GM18519 (cell line): Measurements from ENCODE around the gene IDH2.
"Not testable (repeated sequence)": the region's sequence is repeated elsewhere in the genome, so short reads cannot be mapped to it uniquely, and the experiment has no call there.

Source experiments
- ATAC-seq: cut with Tn5 transposase; IDR thresholded peaks from one replicate; pipeline ENCODE4 v1.9.1; 2021; ENCODE audit warnings: mild to moderate bottlenecking, moderate library complexity; ENCODE audit not compliant: unreplicated experiment, low FRiP score

Gene IDH2

GRCh38 chr15:90119367-90119766, 17.1 kb upstream of the IDH2 start:
- no peak for ATAC-seq

GRCh38 chr15:90115783-90116182, 13.5 kb upstream of the IDH2 start:
- ATAC-seq, result no peak

DNA sequence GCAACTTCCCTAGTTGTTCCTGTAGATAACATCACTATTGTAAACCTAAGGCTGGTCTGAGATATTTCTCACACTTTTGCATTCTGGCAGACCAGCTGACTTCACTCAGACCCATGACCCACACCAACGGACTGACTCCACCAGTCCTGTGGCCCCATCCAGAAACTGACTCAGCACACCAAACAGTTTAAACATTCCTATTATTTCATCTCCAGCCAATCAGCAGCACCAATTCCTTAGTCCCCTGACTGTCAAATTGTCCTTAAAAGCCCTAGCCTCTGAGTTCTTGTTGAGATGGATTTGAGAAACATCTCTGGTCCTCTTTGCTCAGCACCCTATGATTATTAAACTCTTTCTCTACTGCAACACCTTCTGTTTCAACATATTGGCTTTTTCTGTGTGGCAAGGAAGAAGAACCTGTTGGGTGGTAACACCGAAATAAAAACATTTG, 12.2 kb upstream of the IDH2 start:
- ATAC-seq, result no peak

DNA sequence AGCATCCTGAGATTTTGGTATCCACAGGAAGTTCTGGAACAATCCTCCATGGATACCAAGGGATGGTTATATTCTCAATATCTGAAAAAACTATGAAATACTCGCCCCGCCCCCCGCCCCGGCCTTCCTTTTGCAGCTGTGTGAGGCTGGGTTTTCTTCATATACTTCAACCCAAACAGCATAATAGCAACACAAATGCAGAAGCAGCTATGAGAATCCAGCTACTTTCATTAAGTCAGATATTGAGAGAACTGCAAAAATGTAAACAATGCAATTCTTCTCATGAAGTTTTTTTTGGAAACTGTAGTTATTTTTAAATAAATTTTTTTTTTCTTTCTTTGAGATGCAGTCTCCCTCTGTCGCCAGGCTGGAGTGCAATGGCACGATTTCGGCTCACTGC, 10.9 kb upstream of the IDH2 start:
- ATAC-seq, result no peak

GRCh38 chr15:90109163-90109751, 7.0 kb upstream of the IDH2 start:
- not testable (repeated sequence) for ATAC-seq

DNA sequence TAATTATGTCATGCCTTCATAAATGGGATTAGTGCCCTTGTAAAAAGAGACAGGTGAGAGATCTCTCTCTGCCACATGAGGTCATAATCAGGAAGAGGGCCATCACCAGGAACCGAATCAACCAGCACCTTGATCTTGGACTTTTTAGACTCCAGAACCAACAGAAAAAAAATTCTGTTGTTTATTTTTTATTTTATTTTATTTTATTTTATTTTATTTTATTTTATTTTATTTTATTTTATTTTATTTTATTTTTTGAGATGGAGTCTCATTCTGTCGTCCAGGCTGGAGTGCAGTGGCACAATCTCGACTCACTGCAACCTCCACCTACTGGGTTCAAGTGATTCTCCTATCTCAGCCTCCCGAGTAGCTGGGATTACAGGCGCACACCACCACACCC, 5.8 kb upstream of the IDH2 start:
- ATAC-seq, result not testable (repeated sequence)

DNA sequence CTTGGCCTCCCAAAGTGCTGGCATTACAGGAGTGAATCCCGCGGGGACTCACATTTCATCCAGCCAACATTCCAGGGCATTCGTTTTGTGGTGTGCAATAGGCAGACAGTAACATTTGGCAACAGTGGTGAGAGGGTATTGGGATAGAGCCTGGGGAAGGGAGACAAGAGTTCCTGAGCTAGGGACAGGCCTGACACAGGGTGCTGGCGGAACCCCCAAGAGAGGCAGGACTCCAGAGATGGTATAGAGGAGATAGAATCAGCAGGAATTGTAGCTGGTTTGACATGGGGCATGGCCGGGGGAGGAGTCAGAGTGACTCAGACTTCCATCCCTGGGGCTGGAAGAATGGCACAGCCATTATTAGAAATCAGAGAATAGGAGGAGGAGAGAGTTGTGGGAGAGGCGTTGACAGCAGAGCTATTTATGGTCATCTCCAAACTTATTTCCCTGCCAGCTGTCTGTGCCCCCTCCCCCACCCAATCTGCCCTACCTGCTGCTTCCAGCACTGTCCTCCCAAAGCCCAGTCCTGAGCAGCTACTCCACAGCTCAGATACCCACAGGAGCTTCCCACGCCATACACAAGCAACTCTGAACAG, 4.4 kb upstream of the IDH2 start:
- ATAC-seq, result no peak

GRCh38 chr15:90105521-90105920, 3.3 kb upstream of the IDH2 start:
- ATAC-seq, result no peak

- no peak for ATAC-seq
Measured at GRCh38 chr15:90104551-90104950, 2.3 kb upstream of the IDH2 start.

GRCh38 chr15:90103701-90104329, 1.5 kb upstream of the IDH2 start:
- no peak for ATAC-seq

GRCh38 chr15:90101130-90101968, 919 bp downstream of the IDH2 start:
- no peak for ATAC-seq

DNA sequence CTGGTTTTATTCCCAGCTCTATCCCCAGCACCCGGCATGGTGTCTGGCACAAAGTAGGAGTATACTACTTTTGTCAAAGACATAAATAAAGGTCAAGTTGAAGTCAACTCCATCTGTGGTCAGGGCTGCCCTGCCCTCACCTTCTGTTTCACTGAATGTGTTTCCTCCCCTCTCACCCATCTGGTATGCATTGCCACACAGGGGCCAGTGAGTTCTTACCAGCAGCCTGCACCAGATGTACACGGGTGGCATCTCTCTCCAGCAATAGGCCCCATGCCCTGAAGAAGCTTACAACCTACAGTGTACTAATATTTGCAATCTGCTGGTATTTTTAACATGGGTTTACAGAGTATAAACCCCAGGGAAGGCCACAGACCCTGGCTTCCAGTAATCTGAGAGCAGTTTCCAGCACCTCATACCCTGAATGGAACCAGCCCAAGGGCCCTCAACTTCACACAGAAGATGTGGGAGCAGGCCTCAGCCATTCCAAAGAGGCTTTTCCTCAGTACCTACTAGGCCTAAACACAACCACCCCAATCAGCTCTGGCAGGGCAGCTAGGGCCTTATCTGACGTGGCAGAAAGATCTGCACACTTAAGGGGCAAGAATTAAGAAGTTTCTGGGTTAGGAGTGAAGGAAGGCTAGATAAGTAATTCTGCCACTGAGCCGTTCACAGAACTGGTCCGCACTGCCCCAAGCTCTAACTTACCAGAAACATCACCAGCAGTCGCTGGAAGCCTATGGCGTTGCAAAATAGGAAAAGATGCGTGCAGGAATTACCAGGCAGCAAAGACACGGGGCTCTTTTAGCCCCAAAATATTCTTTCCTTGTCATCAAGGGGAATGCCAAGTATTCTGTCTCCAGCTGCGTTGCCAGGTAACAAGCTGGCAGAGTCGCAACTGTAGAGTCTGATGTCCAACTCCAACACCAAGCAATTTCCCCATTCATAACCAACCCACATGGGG, 2.1 kb downstream of the IDH2 start:
- ATAC-seq, result no peak

GRCh38 chr15:90099072-90099867, 3.0 kb downstream of the IDH2 start:
- ATAC-seq, result no peak

DNA sequence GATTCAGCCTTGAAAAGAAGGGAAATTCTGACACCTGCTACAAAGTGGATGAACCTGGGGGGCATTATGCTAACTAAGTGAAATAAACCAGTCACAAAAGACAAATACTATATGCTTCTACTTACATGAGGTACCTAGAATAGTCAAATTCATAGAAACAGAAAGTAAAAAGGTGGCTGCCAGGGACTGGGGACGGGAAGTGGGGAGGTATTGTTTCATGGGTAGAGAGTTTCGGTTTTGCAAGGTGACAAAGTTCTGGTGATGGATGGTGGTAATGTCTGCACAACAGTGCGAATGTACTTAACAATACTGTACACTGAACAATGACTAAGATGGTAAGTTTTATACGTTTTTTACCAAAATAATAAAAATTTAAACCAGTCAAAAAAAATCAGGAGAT, 4.8 kb downstream of the IDH2 start:
- ATAC-seq, result peak; percentile 59

GRCh38 chr15:90095521-90095959, 6.7 kb downstream of the IDH2 start:
- no peak for ATAC-seq

DNA sequence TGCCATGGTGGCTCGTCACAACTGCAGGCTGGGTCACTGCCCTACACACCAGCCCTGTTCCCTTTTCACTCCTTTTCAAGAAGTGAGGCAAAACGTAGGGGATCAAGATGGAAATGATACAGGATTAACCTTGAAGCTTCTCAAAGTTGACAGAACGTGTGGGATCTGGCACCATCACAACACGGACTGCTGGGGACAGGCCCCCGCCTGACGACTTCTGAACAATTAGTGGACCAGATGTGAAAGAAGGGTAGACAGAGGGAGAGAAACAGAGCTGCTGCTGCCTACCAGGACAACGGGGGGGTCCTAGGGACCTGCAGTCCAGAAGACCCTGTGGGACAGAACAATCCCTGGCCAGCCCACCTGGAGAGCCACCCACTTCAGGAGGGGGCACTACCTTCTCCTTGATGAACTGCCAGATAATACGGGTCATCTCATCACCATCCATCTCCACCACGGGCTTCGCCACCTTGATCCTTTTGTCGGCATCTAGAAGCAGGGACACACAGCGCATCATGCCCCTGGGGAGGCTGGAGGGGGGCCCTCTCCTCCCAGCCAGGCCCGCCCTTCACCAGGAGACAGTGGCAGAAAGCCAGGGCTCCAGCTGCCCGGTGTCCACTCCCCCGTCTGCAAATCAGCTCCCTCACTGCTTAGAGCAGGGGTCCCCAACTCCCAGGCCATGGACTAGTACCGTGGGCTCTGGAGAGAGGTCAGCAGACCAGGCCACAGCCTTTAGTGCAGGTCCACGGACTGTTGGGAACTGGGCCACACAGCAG, 10.9 kb downstream of the IDH2 start:
- ATAC-seq, result no peak

- ATAC-seq, result no peak
Measured at GRCh38 chr15:90090226-90090848, 11.9 kb downstream of the IDH2 start.
